Measurements from ENCODE around the gene SLC4A3. TPM values are rescaled to one million over a fixed set of nuclear protein-coding genes. Genes with fewer than 3 reads are reported as not detected.

Gene SLC4A3
- total and polyA plus RNA-seq, 2 of the 13 experiments (the other 11 are each of a cell fraction or from before 2014, with no cell fraction given) = 0.18 to 0.95 TPM

- TF ChIP-seq ZNF577 (CRISPR knock-in tag; IDR thresholded peaks at IDR 0.05; ENCODE audit: borderline replicate concordance, low read depth) (no peak), ASH2L (IDR thresholded peaks at IDR 0.05; ENCODE audit: insufficient read length, low read depth, low read length) (no peak), DNMT1 (CRISPR knock-in tag; IDR thresholded peaks at IDR 0.05) (no peak), CEBPG (CRISPR knock-in tag; IDR thresholded peaks at IDR 0.05) (no peak), ZNF264 (CRISPR knock-in tag; IDR thresholded peaks at IDR 0.05) (no peak), HNF4G (IDR thresholded peaks at IDR 0.05; ENCODE audit: borderline replicate concordance, low read depth, low read length) (no peak), HNF4G (CRISPR knock-in tag; IDR thresholded peaks at IDR 0.05; ENCODE audit: borderline replicate concordance, low read depth) (no peak), POLR2AphosphoS2 (IDR thresholded peaks at IDR 0.05; ENCODE audit: low read depth, low read length) (no peak), ZNF230 (CRISPR knock-in tag; IDR thresholded peaks at IDR 0.05) (no peak), UBTF (CRISPR knock-in tag; IDR thresholded peaks at IDR 0.05) (0 out of 2 replicates have a peak, but pooled peaks have one; percentile 11), ATF7-NPFF (CRISPR knock-in tag; IDR thresholded peaks at IDR 0.05; ENCODE audit: low read depth) (no peak)
- TF ChIP-seq, protein P1, sequence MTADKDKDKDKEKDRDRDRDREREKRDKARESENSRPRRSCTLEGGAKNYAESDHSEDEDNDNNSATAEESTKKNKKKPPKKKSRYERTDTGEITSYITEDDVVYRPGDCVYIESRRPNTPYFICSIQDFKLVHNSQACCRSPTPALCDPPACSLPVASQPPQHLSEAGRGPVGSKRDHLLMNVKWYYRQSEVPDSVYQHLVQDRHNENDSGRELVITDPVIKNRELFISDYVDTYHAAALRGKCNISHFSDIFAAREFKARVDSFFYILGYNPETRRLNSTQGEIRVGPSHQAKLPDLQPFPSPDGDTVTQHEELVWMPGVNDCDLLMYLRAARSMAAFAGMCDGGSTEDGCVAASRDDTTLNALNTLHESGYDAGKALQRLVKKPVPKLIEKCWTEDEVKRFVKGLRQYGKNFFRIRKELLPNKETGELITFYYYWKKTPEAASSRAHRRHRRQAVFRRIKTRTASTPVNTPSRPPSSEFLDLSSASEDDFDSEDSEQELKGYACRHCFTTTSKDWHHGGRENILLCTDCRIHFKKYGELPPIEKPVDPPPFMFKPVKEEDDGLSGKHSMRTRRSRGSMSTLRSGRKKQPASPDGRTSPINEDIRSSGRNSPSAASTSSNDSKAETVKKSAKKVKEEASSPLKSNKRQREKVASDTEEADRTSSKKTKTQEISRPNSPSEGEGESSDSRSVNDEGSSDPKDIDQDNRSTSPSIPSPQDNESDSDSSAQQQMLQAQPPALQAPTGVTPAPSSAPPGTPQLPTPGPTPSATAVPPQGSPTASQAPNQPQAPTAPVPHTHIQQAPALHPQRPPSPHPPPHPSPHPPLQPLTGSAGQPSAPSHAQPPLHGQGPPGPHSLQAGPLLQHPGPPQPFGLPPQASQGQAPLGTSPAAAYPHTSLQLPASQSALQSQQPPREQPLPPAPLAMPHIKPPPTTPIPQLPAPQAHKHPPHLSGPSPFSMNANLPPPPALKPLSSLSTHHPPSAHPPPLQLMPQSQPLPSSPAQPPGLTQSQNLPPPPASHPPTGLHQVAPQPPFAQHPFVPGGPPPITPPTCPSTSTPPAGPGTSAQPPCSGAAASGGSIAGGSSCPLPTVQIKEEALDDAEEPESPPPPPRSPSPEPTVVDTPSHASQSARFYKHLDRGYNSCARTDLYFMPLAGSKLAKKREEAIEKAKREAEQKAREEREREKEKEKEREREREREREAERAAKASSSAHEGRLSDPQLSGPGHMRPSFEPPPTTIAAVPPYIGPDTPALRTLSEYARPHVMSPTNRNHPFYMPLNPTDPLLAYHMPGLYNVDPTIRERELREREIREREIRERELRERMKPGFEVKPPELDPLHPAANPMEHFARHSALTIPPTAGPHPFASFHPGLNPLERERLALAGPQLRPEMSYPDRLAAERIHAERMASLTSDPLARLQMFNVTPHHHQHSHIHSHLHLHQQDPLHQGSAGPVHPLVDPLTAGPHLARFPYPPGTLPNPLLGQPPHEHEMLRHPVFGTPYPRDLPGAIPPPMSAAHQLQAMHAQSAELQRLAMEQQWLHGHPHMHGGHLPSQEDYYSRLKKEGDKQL (CRISPR knock-in tag; IDR thresholded peaks at IDR 0.05; ENCODE audit: low read depth) = no peak
- TF ChIP-seq, protein P2, sequence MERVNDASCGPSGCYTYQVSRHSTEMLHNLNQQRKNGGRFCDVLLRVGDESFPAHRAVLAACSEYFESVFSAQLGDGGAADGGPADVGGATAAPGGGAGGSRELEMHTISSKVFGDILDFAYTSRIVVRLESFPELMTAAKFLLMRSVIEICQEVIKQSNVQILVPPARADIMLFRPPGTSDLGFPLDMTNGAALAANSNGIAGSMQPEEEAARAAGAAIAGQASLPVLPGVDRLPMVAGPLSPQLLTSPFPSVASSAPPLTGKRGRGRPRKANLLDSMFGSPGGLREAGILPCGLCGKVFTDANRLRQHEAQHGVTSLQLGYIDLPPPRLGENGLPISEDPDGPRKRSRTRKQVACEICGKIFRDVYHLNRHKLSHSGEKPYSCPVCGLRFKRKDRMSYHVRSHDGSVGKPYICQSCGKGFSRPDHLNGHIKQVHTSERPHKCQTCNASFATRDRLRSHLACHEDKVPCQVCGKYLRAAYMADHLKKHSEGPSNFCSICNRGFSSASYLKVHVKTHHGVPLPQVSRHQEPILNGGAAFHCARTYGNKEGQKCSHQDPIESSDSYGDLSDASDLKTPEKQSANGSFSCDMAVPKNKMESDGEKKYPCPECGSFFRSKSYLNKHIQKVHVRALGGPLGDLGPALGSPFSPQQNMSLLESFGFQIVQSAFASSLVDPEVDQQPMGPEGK (CRISPR knock-in tag; IDR thresholded peaks at IDR 0.05) = 0 out of 2 replicates have a peak, but pooled peaks have one; percentile 9
Observed at GRCh38 chr2:219629976-219630695, 2.7 kb downstream of the SLC4A3 start (continued).
